GM12878 (cell line): ENCODE measurements around the gene NOD1. TPM values are rescaled to one million over a fixed set of nuclear protein-coding genes. Genes with fewer than 3 reads are reported as not detected.

Experiments
- ATAC-seq: fragments of 200-7000 bp; cut with Tn5 transposase; 3 replicates; pipeline ENCODE4 v1.9.1; 2020; ENCODE audit warnings: mild to moderate bottlenecking, moderate library complexity
- BruUV-seq: library from RNA; stranded (reverse); fragments of 400-500 nt; replicated peaks from 2 replicates; lab custom pipeline; 2021; lab: Mats Ljungman, UMichigan
- CTCF ChIA-PET: fragments of 300-600 bp; sonication (Branson Sonifier 250); formaldehyde crosslinking; extraction: SDS; loops from one replicate; lab custom pipeline; 2021; ENCODE audit warnings: inconsistent platforms; lab: Yijun Ruan, JAX
- POLR2A ChIA-PET: fragments of 350-600 bp; formaldehyde crosslinking; extraction: SDS; loops from one replicate; lab custom pipeline; 2021; ENCODE audit warnings: inconsistent platforms; lab: Charles Lee
- RAD21 ChIA-PET: fragments of 300-600 bp; sonication (Branson Sonifier 250); formaldehyde crosslinking; loops from one replicate; lab custom pipeline; 2023; ENCODE audit warnings: antibody characterized with exemption; ENCODE audit not compliant: unreplicated experiment; lab: Charles Lee
- SMC1A ChIA-PET: fragments of 300-600 bp; sonication (Branson Sonifier 250); formaldehyde crosslinking; loops from one replicate; lab custom pipeline; 2023; ENCODE audit not compliant: unreplicated experiment, uncharacterized antibody; lab: Charles Lee
- DNase-seq: peaks from one replicate; pipeline ENCODE4 v3.0.0-alpha.2; 2011; ENCODE audit warnings: low read depth, low spot score
- FAIRE-seq: peaks from 3 replicates; lab custom pipeline; 2011; peaks lifted over from hg19 to GRCh38; lab: Jason Lieb, UNC
- H2AFZ ChIP-seq: 2 replicates; pipeline ENCODE4 v1.6.0; 2011; ENCODE audit warnings: low read depth, low read length, control low read depth; ENCODE audit not compliant: control insufficient read depth
- H3K27ac ChIP-seq: 2 replicates; pipeline ENCODE4 v1.5.1; 2011; ENCODE audit warnings: control low read depth; ENCODE audit not compliant: control insufficient read depth, insufficient read depth
- H3K27me3 ChIP-seq, 2 experiments: replicated peaks in 1 of 2; 2 replicates each; pipeline versions ENCODE4 v1.6.0 to v1.6.1; 2011; ENCODE audit warnings: low read length in 1 of 2; ENCODE audit not compliant: control insufficient read depth in 2 of 2, insufficient read depth in 2 of 2
- H3K36me3 ChIP-seq, 2 experiments: 2 replicates each; pipeline ENCODE4 v1.5.1; 2011; ENCODE audit warnings: low read length in 1 of 2; ENCODE audit not compliant: control insufficient read depth in 2 of 2, insufficient read depth in 2 of 2
- H3K4me1 ChIP-seq: 2 replicates; pipeline ENCODE4 v1.6.1; 2011; ENCODE audit warnings: mild to moderate bottlenecking, low read length, moderate library complexity, mixed read lengths; ENCODE audit not compliant: control insufficient read depth, insufficient read depth
- H3K4me2 ChIP-seq: 2 replicates; pipeline ENCODE4 v1.6.0; 2011; ENCODE audit warnings: control low read depth; ENCODE audit not compliant: control insufficient read depth, insufficient read depth
- H3K4me3 ChIP-seq: fragments of 200-600 bp; sonication (generic); 2 replicates; pipeline ENCODE4 v1.5.1; 2016
- H3K79me2 ChIP-seq: 2 replicates; pipeline ENCODE4 v1.6.0; 2011; ENCODE audit warnings: low read length; ENCODE audit not compliant: control insufficient read depth, insufficient read depth
- H3K9ac ChIP-seq: 2 replicates; pipeline ENCODE4 v1.8.0; 2011; ENCODE audit warnings: low read length, control low read depth, mixed read lengths; ENCODE audit not compliant: control insufficient read depth, insufficient read depth
- H3K9me3 ChIP-seq: replicated peaks from 3 replicates; pipeline ENCODE4 v1.5.1; 2011; ENCODE audit warnings: mild to moderate bottlenecking, low read length; ENCODE audit not compliant: control insufficient read depth, insufficient read depth
- H4K20me1 ChIP-seq: 2 replicates; pipeline ENCODE4 v1.6.0; 2011; ENCODE audit not compliant: control insufficient read depth, insufficient read depth
- POLR2A ChIP-seq: IDR thresholded peaks from 2 replicates; pipeline ENCODE4 v1.6.1; 2011; ENCODE audit warnings: low read depth, mild to moderate bottlenecking, low read length
- SMAD1 ChIP-seq: fragments of 450-650 bp; IDR thresholded peaks from 2 replicates; pipeline ENCODE4 v1.6.1; 2018; ENCODE audit warnings: mild to moderate bottlenecking, low read depth; ENCODE audit not compliant: partially characterized antibody
- WGBS: methylation state at CpG from one replicate; pipeline ENCODE4 v1.1.6; 2016; ENCODE audit warnings: low lambda C conversion rate; ENCODE audit not compliant: insufficient replicate concordance, insufficient coverage; ENCODE audit errors: missing lambda C conversion rate; 5-methylcytosine and 5-hydroxymethylcytosine counted together
- in situ Hi-C: fragments of 300-500 bp; cut with MboI; formaldehyde crosslinking; loops from 9 replicates; pipeline ENCODE4 v1.14.3; 2018; ENCODE audit warnings: mixed read lengths
- intact Hi-C: fragments of 100-400 bp; cut with micrococcal nuclease; formaldehyde crosslinking; loops from one replicate; pipeline ENCODE4 v1.14.2; 2022; ENCODE audit not compliant: unreplicated experiment
- polyA plus RNA-seq, 11 experiments: library from polyadenylated mRNA; depleted of rRNA in 4 of 11; unstranded in 6 of 11; stranded (reverse) in 5 of 11; fragments of >200 nt; fragmentation: Nextera tagmentation in 4 of 11; fragmentation: Illumina TruSeq in 1 of 11; extraction: Ambion mirVana in 4 of 11; extraction: Trizol in 1 of 11; gene quantifications; 1 replicate in 1 of 11; 2 replicates in 10 of 11; pipeline versions ENCODE4 v1.2.1 to v1.2.3, GENCODE V29; 2011 to 2016; ENCODE audit warnings: inconsistent platforms in 2 of 11, missing spikeins in 2 of 11, low read depth in 1 of 11
- total RNA-seq, 4 experiments: library from RNA; depleted of rRNA in 3 of 4; stranded (reverse); fragments of >200 nt in 3 of 4; fragmentation: Illumina TruSeq in 1 of 4; extraction: Trizol in 1 of 4; gene quantifications; 2 replicates each; pipeline versions ENCODE4 v1.2.1 to v1.2.3, GENCODE V29; 2013 to 2021
- TF ChIP-seq, protein P1 (sequence below): fragments of 450-650 bp; IDR thresholded peaks from 2 replicates; pipeline ENCODE4 v1.6.1; 2017; ENCODE audit warnings: mild to moderate bottlenecking, moderate library complexity
- TF ChIP-seq, protein P2 (sequence below): fragments of 450-650 bp; IDR thresholded peaks from 2 replicates; pipeline ENCODE4 v1.6.1; 2017; ENCODE audit warnings: low read depth, mild to moderate bottlenecking, moderate library complexity
- TF ChIP-seq, protein P3 (sequence below): fragments of 450-650 bp; IDR thresholded peaks from 2 replicates; pipeline ENCODE4 v1.6.1; 2016; ENCODE audit warnings: mild to moderate bottlenecking
- TF ChIP-seq, protein P4 (sequence below): fragments of 450-650 bp; IDR thresholded peaks from 2 replicates; pipeline ENCODE4 v1.6.1; 2016; ENCODE audit warnings: mild to moderate bottlenecking, moderate library complexity, borderline replicate concordance

The NOD1 gene
- total and polyA plus RNA-seq, 10 of the 15 experiments (the other 5 are each of a cell fraction or from before 2014, with no cell fraction given): 1.8 to 14.6 (median 8.9) TPM

DNA sequence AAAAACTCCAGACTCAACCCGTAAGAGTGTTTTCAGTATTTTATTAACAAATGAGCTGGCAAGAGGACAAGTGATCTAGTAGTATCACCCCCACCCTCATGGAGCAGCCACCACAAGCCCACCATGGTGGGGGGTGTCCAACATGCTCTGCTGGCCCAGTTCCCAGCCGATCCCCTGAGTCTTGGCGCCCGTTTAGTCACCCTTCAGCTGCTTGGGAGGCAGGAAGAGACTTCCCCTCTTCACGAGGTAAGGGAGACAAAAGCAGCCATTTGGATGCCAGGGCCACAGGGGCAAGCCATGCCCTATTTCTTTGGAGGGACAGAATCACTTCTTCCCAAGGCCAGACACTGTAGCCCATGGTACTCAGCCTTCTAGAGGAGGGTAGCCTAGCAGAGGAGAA is 54.1 kb downstream of the NOD1 start (continued):
- TF ChIP-seq, protein P1, sequence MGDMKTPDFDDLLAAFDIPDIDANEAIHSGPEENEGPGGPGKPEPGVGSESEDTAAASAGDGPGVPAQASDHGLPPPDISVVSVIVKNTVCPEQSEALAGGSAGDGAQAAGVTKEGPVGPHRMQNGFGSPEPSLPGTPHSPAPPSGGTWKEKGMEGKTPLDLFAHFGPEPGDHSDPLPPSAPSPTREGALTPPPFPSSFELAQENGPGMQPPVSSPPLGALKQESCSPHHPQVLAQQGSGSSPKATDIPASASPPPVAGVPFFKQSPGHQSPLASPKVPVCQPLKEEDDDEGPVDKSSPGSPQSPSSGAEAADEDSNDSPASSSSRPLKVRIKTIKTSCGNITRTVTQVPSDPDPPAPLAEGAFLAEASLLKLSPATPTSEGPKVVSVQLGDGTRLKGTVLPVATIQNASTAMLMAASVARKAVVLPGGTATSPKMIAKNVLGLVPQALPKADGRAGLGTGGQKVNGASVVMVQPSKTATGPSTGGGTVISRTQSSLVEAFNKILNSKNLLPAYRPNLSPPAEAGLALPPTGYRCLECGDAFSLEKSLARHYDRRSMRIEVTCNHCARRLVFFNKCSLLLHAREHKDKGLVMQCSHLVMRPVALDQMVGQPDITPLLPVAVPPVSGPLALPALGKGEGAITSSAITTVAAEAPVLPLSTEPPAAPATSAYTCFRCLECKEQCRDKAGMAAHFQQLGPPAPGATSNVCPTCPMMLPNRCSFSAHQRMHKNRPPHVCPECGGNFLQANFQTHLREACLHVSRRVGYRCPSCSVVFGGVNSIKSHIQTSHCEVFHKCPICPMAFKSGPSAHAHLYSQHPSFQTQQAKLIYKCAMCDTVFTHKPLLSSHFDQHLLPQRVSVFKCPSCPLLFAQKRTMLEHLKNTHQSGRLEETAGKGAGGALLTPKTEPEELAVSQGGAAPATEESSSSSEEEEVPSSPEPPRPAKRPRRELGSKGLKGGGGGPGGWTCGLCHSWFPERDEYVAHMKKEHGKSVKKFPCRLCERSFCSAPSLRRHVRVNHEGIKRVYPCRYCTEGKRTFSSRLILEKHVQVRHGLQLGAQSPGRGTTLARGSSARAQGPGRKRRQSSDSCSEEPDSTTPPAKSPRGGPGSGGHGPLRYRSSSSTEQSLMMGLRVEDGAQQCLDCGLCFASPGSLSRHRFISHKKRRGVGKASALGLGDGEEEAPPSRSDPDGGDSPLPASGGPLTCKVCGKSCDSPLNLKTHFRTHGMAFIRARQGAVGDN: no peak
- TF ChIP-seq, protein P2, sequence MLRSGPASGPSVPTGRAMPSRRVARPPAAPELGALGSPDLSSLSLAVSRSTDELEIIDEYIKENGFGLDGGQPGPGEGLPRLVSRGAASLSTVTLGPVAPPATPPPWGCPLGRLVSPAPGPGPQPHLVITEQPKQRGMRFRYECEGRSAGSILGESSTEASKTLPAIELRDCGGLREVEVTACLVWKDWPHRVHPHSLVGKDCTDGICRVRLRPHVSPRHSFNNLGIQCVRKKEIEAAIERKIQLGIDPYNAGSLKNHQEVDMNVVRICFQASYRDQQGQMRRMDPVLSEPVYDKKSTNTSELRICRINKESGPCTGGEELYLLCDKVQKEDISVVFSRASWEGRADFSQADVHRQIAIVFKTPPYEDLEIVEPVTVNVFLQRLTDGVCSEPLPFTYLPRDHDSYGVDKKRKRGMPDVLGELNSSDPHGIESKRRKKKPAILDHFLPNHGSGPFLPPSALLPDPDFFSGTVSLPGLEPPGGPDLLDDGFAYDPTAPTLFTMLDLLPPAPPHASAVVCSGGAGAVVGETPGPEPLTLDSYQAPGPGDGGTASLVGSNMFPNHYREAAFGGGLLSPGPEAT: no peak

DNA sequence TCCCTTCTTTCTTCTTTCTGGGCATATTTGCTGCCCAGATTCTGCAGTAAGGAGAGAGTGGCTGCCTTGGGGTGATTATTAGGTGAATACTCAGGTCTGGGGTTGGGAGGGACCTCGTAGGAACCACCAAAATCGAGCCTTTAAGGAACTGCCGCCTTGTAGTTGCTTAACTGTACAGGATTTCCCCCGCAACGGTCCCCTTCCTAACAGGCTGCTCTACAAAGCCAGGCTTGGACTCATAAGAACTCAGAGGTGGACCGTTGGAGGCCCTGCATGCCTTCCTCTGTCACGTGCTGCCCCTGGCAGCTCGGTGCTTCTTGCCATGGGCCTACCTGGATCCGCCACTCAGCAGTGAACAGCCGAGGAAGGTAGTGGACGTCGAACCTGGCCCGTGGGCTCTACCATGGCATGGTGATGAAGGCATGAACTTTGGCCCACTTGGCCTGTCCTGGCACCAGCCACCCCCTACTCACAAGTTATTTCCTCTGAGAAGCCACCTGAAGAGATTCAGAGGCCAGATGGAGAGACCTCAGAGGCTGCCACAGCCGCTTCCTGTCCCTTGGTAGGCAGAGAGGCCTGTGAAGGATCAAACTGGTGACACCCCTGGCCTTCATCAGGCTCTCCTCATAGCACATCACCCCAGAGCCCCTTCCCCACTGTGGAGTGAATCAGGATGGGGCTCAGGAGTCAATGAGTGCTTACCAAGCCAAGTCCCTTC is 54.6 kb downstream of the NOD1 start:
- H2AFZ ChIP-seq: no peak overlapping the region
- no peak for DNase-seq
- H3K4me2 ChIP-seq: no peak overlapping the region
- H3K4me3 ChIP-seq: no peak overlapping the region
- BruUV-seq: no TSS peak
- POLR2A ChIA-PET: no interaction called here
- H3K27me3 ChIP-seq: no peaks in the 10 kb centered on the region
- in situ Hi-C loops: no loop called here
- TF ChIP-seq, protein P3, sequence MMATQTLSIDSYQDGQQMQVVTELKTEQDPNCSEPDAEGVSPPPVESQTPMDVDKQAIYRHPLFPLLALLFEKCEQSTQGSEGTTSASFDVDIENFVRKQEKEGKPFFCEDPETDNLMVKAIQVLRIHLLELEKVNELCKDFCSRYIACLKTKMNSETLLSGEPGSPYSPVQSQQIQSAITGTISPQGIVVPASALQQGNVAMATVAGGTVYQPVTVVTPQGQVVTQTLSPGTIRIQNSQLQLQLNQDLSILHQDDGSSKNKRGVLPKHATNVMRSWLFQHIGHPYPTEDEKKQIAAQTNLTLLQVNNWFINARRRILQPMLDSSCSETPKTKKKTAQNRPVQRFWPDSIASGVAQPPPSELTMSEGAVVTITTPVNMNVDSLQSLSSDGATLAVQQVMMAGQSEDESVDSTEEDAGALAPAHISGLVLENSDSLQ: no peak
- TF ChIP-seq SMAD1 (no peak), POLR2A (0 out of 2 replicates have a peak, but pooled peaks have one; percentile 28)
- TF ChIP-seq, protein P4, sequence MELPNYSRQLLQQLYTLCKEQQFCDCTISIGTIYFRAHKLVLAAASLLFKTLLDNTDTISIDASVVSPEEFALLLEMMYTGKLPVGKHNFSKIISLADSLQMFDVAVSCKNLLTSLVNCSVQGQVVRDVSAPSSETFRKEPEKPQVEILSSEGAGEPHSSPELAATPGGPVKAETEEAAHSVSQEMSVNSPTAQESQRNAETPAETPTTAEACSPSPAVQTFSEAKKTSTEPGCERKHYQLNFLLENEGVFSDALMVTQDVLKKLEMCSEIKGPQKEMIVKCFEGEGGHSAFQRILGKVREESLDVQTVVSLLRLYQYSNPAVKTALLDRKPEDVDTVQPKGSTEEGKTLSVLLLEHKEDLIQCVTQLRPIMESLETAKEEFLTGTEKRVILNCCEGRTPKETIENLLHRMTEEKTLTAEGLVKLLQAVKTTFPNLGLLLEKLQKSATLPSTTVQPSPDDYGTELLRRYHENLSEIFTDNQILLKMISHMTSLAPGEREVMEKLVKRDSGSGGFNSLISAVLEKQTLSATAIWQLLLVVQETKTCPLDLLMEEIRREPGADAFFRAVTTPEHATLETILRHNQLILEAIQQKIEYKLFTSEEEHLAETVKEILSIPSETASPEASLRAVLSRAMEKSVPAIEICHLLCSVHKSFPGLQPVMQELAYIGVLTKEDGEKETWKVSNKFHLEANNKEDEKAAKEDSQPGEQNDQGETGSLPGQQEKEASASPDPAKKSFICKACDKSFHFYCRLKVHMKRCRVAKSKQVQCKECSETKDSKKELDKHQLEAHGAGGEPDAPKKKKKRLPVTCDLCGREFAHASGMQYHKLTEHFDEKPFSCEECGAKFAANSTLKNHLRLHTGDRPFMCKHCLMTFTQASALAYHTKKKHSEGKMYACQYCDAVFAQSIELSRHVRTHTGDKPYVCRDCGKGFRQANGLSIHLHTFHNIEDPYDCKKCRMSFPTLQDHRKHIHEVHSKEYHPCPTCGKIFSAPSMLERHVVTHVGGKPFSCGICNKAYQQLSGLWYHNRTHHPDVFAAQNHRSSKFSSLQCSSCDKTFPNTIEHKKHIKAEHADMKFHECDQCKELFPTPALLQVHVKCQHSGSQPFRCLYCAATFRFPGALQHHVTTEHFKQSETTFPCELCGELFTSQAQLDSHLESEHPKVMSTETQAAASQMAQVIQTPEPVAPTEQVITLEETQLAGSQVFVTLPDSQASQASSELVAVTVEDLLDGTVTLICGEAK: no peak
- TF ChIP-seq, all 136 proteins: peak for 1
- H3K79me2 ChIP-seq: no peaks in the 10 kb centered on the region
- 88% methylated on average over 14 of the region's 14 CpGs for WGBS
- intact Hi-C loops: no loop called here
- no peak for FAIRE-seq
- ChIA-PET CTCF (no interaction called here), SMC1A (interaction anchor here (0.8 to 1.8 kb wide), 2 partner anchors 12 to 28 kb away, joined by 3 to 7 read pairs; no protein-coding TSS in a partner anchor), RAD21 (no interaction called here)
- no peaks in the 10 kb centered on the region for H3K9me3 ChIP-seq
- ATAC-seq: no peak
- peaks cover 0 to 2% of the 10 kb centered on the region in 2 experiments; a peak in 2 of 4 replicates for H3K36me3 ChIP-seq
- H3K4me1 ChIP-seq: no peaks in the 10 kb centered on the region
- no peak overlapping the region for H3K27ac ChIP-seq
- H4K20me1 ChIP-seq: no peaks in the 10 kb centered on the region
- H3K9ac ChIP-seq: no peak overlapping the region
